PC-9 (cell line): ENCODE measurements around the gene FAM111B.
"Not testable (repeated sequence)": the region's sequence is repeated elsewhere in the genome, so short reads cannot be mapped to it uniquely, and the experiment has no call there.

Source experiments
- CTCF ChIP-seq: fragments of 200-600 bp; sonication (generic); conservative IDR thresholded peaks from 2 replicates; pipeline ENCODE4 v1.6.1; 2017; ENCODE audit warnings: mixed run types, antibody characterized with exemption, mild to moderate bottlenecking, moderate library complexity
- EZH2 ChIP-seq: fragments of 200-600 bp; sonication (generic); IDR thresholded peaks from 2 replicates; pipeline ENCODE4 v1.8.0; 2017; ENCODE audit warnings: antibody characterized with exemption, low read depth

DNA sequence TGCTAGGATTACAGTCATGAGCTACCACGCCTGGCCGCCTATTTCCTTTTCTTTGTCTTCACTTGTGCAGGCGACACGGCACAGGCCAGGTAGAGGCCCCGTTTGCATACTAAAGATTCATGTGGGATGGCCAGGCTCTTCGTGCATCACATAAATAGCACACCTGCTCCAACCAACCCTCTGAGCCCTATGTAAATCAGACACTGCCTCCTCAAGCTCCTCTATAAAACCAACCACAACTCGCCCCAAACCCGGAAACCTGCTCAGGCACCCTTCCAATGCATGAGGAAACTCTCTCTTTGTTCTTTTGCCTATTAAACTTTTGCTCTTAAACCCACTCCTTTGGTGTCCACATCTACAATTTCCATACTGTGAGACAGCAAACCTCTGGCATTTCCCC is 9.1 kb upstream of the FAM111B start:
- not testable (repeated sequence) for TF ChIP-seq EZH2, CTCF
